ENCODE results near the gene U2AF2. TPM values are rescaled to one million over a fixed set of nuclear protein-coding genes. Genes with fewer than 3 reads are reported as not detected.

U2AF2 gene
- total RNA-seq, 3 donors from 2014 or later (not counting 1 experiment from before 2014, with no cell fraction given), result 304 to 322 (median 321) TPM

GRCh38 chr19:55694241-55694655 lies 39.4 kb downstream of the U2AF2 start:
- no peak for ATAC-seq
- Mint-ChIP-seq H3K4me1 (no peaks in the 10 kb centered on the region), H3K27me3 (ENCODE audit: low read depth in 2 of 2) (no peaks in the 10 kb centered on the region), H3K27ac (no peak overlapping the region), H3K4me3 (no peak overlapping the region), H3K9me3 (no peaks in the 10 kb centered on the region), H3K36me3 (no peaks in the 10 kb centered on the region)
- Histone ChIP-seq H3K9me3 (ENCODE audit: control insufficient read depth, insufficient read depth, low read length) (no peaks in the 10 kb centered on the region), H3K4me3 (ENCODE audit: low read length) (no peak overlapping the region), H3K4me1 (ENCODE audit: control insufficient read depth, insufficient read depth, low read length) (no peaks in the 10 kb centered on the region), H3K36me3 (ENCODE audit: control insufficient read depth, insufficient read depth, low read length) (peaks cover 64% of the 10 kb centered on the region), H3K27ac (ENCODE audit: low read length) (no peak overlapping the region), H3K27me3 (ENCODE audit: control insufficient read depth, insufficient read depth, low read length) (no peaks in the 10 kb centered on the region)
- intact Hi-C loops (cut with micrococcal nuclease), result no loop called here
- no peak for DNase-seq
- TF ChIP-seq CTCF (IDR thresholded peaks at IDR 0.05), result no peak
- WGBS (ENCODE audit: insufficient coverage), result 96% methylated on average over 15 of the region's 15 CpGs

GRCh38 chr19:55694656-55695491 lies 40.0 kb downstream of the U2AF2 start:
- DNase-seq (no peak), ATAC-seq (no peak)
- 94% methylated on average over 32 of the region's 37 CpGs for WGBS (ENCODE audit: insufficient coverage)
- no peaks in the 10 kb centered on the region for H3K27me3 ChIP-seq (ENCODE audit: control insufficient read depth, insufficient read depth, low read length)
- H3K36me3 Mint-ChIP-seq, result no peaks in the 10 kb centered on the region
- no peaks in the 10 kb centered on the region for H3K9me3 ChIP-seq (ENCODE audit: control insufficient read depth, insufficient read depth, low read length)
- H3K4me1 ChIP-seq (ENCODE audit: control insufficient read depth, insufficient read depth, low read length), result no peaks in the 10 kb centered on the region
- no peaks in the 10 kb centered on the region for H3K27me3 Mint-ChIP-seq (ENCODE audit: low read depth in 2 of 2)
- intact Hi-C loops (cut with micrococcal nuclease), result no loop called here
- TF ChIP-seq CTCF (IDR thresholded peaks at IDR 0.05), result no peak
- H3K4me3 Mint-ChIP-seq, result no peak overlapping the region
- H3K27ac ChIP-seq (ENCODE audit: low read length), result no peak overlapping the region
- H3K4me1 Mint-ChIP-seq, result no peaks in the 10 kb centered on the region
- H3K4me3 ChIP-seq (ENCODE audit: low read length), result no peak overlapping the region
- no peak overlapping the region for H3K27ac Mint-ChIP-seq
- no peaks in the 10 kb centered on the region for H3K9me3 Mint-ChIP-seq
- H3K36me3 ChIP-seq (ENCODE audit: control insufficient read depth, insufficient read depth, low read length), result peaks cover 58% of the 10 kb centered on the region

GRCh38 chr19:55695511-55696290 lies 40.9 kb downstream of the U2AF2 start:
- no peaks in the 10 kb centered on the region for H3K4me1 Mint-ChIP-seq
- H3K27me3 Mint-ChIP-seq (ENCODE audit: low read depth in 2 of 2), result no peaks in the 10 kb centered on the region
- DNase-seq (no peak), ATAC-seq (no peak)
- Histone ChIP-seq H3K4me3 (ENCODE audit: low read length) (no peak overlapping the region), H3K9me3 (ENCODE audit: control insufficient read depth, insufficient read depth, low read length) (no peaks in the 10 kb centered on the region), H3K36me3 (ENCODE audit: control insufficient read depth, insufficient read depth, low read length) (peaks cover 50% of the 10 kb centered on the region), H3K27me3 (ENCODE audit: control insufficient read depth, insufficient read depth, low read length) (no peaks in the 10 kb centered on the region), H3K4me1 (ENCODE audit: control insufficient read depth, insufficient read depth, low read length) (no peaks in the 10 kb centered on the region), H3K27ac (ENCODE audit: low read length) (no peak overlapping the region)
- no peaks in the 10 kb centered on the region for H3K9me3 Mint-ChIP-seq
- WGBS (ENCODE audit: insufficient coverage), result 99% methylated on average over 22 of the region's 23 CpGs
- no peak overlapping the region for H3K4me3 Mint-ChIP-seq
- intact Hi-C loops (cut with micrococcal nuclease), result no loop called here
- no peak overlapping the region for H3K27ac Mint-ChIP-seq
- H3K36me3 Mint-ChIP-seq, result no peaks in the 10 kb centered on the region
- no peak for TF ChIP-seq CTCF (IDR thresholded peaks at IDR 0.05)

Data from natural killer cell (primary cell).